GM10266 (cell line): ENCODE data around the gene HOXA9.

Experiments used
- DNase-seq: peaks from one replicate; pipeline ENCODE4 v3.0.0; 2012; ENCODE audit errors: extremely low spot score
- TF ChIP-seq, protein P1 (sequence below): IDR thresholded peaks from 2 replicates; pipeline ENCODE4 v1.5.1; 2012; ENCODE audit warnings: mild to moderate bottlenecking, low read depth; ENCODE audit not compliant: control insufficient read depth, insufficient read depth; ENCODE audit errors: missing control alignments

The HOXA9 gene

DNA sequence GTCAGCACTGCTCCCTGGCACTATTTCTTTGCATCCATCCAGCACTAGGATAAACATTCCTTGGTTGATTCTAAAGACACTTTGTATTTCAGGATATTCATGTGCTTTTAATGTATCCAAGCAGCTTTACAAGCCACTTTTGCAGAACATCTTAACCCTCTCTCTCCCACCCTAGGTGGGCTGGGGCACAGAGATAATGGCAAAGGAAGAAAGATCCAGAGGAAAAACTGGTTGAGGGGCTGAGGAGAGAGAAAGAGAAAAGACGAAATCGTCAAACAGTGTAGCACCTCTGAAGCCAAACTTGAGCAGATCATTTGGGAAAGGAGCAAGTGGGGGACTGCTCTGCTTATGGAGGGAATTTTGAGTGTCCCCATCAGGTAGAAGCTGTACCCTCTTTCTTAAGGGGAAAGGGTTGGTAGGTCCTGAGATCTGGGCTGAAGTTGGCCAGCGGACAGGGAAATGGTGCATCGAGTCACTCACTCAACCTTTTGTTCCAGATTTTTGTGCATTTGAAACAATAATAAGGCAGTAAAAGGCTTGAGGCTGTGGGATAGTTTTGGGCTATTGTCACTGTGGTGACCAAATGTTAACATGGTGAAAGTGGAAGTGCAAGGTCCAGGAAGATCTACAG, 38.7 kb upstream of the HOXA9 start:
- no peak for DNase-seq
- TF ChIP-seq, protein P1, sequence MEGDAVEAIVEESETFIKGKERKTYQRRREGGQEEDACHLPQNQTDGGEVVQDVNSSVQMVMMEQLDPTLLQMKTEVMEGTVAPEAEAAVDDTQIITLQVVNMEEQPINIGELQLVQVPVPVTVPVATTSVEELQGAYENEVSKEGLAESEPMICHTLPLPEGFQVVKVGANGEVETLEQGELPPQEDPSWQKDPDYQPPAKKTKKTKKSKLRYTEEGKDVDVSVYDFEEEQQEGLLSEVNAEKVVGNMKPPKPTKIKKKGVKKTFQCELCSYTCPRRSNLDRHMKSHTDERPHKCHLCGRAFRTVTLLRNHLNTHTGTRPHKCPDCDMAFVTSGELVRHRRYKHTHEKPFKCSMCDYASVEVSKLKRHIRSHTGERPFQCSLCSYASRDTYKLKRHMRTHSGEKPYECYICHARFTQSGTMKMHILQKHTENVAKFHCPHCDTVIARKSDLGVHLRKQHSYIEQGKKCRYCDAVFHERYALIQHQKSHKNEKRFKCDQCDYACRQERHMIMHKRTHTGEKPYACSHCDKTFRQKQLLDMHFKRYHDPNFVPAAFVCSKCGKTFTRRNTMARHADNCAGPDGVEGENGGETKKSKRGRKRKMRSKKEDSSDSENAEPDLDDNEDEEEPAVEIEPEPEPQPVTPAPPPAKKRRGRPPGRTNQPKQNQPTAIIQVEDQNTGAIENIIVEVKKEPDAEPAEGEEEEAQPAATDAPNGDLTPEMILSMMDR: no peak

DNA sequence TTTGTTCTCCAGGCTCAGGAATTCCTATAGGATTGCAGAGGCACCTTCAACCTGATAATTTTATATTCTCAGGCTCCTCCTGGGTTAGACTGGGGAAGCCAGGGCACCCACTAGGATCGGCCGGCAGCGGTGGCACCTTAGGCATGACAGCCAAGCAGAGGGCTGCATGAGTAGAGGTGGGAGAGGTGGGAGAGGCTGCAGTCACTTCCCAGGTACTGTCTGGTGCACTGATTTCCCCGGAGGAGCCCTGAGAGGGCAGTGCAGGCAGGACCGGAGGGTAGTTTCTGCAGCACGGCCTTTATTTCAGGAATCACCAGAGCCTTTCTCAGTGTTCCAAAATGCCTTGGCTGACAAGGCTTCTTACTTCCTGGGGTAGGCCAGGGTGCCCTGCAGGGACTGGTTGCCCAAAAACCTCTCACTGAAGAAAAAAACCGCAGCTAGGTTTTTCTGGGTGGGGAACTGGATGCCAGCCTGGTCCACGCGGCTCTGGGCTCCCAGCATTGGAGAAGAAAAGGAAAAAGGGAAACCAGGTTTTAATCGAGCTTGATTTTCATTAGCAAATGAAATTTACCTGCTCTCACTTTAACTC, 38.1 kb upstream of the HOXA9 start:
- TF ChIP-seq, protein P1: no peak
- DNase-seq: no peak

DNA sequence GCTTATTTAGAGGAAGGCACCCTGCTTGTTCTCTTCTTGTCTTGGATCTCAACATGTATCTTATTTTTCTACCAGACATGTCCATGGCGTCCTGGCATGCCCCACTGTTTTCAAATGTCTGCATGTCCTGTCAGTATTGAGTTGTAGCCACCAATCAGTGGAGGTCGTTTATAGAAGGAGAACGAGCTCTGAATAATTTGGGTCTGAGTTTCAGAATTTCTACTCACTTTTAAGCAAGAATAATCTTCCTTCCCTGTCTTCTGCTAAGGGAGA, 37.5 kb upstream of the HOXA9 start:
- TF ChIP-seq, protein P1: no peak
- no peak for DNase-seq

DNA sequence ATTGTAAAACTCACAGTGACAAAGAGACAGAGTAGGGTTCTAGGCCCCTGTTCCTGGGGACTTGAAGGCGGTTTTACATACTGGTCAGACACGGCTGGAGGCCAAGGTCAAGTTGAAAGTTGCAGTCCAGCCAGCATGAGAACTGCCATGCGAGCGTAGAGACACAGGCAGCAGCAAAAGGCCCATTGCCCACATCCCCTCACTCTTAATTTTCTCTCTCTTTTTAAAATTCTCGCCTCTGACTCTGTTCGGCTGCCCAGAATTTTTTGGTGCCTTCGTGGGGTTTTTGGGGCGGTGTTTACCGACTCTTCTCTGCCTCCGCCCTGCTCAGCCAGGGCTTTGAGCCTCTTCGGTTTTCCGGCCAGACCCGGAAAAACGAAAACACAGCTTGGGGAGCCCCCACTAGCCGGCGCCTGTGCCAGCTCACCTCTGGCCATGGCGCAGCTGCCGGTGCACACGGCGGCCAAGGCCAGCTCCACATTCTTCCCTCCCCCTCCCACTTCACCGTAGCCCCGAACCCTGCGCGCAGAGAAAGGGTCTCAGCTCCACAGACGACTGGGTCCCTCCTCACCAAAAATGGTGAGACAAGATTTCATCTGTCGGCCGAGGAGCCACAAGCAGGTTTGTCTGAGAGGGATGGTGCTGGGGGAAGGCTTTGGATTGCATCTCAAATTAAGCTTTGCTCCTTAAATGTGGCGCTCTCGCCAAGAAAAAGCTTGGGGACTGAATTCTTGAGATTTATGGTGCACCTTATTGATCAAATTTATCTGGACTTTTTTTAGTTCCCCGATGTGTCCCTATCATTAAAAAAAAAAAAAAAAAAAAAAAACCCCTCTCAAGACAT, 36.9 kb upstream of the HOXA9 start:
- TF ChIP-seq, protein P1: no peak
- DNase-seq: no peak

DNA sequence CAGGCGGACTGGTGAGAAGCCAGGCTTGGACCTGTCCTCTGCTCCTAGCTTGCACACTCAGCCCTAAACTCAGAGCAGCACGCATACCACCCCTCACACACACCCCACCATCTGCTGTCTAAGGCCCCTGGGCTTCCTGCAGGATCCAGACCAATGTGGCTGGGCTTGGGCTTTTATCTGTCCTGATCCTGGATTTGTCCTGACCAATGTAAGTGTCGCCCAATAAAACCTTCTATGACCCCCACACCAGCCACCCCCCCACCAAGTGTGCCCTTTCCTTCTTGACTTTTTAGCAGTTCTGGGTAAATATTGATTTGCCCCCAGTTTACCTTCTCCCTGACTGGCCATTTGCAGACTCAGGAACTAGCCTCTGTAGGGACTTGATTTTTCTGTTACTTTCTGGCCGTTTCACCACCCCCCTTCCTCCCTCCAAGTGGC, 36.3 kb upstream of the HOXA9 start:
- no peak for DNase-seq
- TF ChIP-seq, protein P1: no peak

DNA sequence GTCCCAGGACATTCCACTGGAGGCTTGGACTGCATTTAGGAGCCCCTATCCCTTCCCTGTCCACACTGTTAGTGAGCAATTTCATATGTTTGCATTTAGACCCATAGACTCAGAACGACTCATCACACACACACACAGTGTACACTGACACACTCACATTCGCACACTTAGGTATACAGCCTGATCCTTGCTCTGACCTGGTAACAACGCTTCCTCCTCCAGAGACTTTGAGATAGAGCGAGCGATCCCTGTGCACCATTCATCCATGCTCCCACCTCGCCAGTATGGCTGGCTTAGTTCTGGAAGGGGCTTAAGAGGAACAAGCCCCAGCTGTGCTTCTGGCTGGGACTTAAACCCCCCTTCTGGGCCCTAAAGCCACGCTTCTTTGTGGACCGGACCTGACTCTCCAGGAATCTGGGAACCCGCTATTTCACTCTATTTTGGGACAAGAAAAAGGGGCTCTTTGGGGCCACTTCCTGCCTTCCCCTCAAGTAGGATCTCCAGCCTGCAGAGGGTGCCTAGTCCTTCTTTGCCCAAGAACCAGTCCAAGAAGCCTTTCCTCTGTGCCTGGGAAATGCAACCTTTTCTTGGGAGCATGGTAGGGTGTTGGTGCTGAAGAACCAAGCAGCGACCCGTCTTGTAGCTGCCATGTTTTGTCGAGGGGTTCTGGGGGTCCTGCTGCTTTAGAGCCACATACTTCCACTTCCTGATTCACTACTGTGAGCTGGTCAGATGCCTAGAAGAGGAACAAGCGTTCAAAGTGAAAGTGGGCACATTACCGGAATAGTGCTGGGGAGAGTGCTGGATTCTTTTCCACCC, 35.6 kb upstream of the HOXA9 start:
- no peak for DNase-seq

More for the DNA sequence above, 35.6 kb upstream of the HOXA9 start:
- TF ChIP-seq, protein P1: no peak
